ENCODE measurements around the gene EXOC4.

The EXOC4 gene

GRCh38 chr7:133977409-133978274 lies 724.8 kb downstream of the EXOC4 start:
- TF ChIP-seq CTCF (IDR thresholded peaks at IDR 0.05; ENCODE audit: low read depth, low read length): no peak
- no peak for DNase-seq (ENCODE audit: extremely low read depth, low read depth)

GRCh38 chr7:133978502-133979295 lies 725.8 kb downstream of the EXOC4 start:
- DNase-seq (ENCODE audit: extremely low read depth, low read depth): no peak
- TF ChIP-seq CTCF (IDR thresholded peaks at IDR 0.05; ENCODE audit: low read depth, low read length): no peak

- DNase-seq (ENCODE audit: extremely low read depth, low read depth): no peak
- no peak for TF ChIP-seq CTCF (IDR thresholded peaks at IDR 0.05; ENCODE audit: low read depth, low read length)
These were observed 727.9 kb downstream of the EXOC4 start for GRCh38 chr7:133980804-133981203.

GRCh38 chr7:133983685-133984419 lies 731.0 kb downstream of the EXOC4 start:
- DNase-seq (ENCODE audit: extremely low read depth, low read depth): no peak
- no peak for TF ChIP-seq CTCF (IDR thresholded peaks at IDR 0.05; ENCODE audit: low read depth, low read length)

GRCh38 chr7:133985300-133985699 lies 732.4 kb downstream of the EXOC4 start:
- no peak for DNase-seq (ENCODE audit: extremely low read depth, low read depth)
- TF ChIP-seq CTCF (IDR thresholded peaks at IDR 0.05; ENCODE audit: low read depth, low read length): no peak

GRCh38 chr7:133987582-133987981 lies 734.7 kb downstream of the EXOC4 start:
- DNase-seq (ENCODE audit: extremely low read depth, low read depth): no peak
- TF ChIP-seq CTCF (IDR thresholded peaks at IDR 0.05; ENCODE audit: low read depth, low read length): no peak

Measured in AG09319 (cell line).